ENCODE results near the gene PALLD. TPM values are rescaled to one million over a fixed set of nuclear protein-coding genes. Genes with fewer than 3 reads are reported as not detected.

PALLD gene
- total and polyA plus RNA-seq, 2 of the 8 experiments (the other 6 are each of a cell fraction or from before 2014, with no cell fraction given): 10.5 to 25.0 TPM

- no peak overlapping the region for H3K18ac ChIP-seq (ENCODE audit: extremely low read depth, low read length)
- H3K79me2 ChIP-seq (ENCODE audit: control insufficient read depth in 1 of 2, insufficient read depth in 2 of 2, low read length in 2 of 2): no peaks in the 10 kb centered on the region
- H4K20me1 ChIP-seq (replicated peaks in 1 of 2; ENCODE audit: control insufficient read depth in 1 of 2, insufficient read depth in 2 of 2, low read length in 2 of 2): no peaks in the 10 kb centered on the region
- no peak overlapping the region for H2BK5ac ChIP-seq (ENCODE audit: low read depth, low read length)
- H4K91ac ChIP-seq (replicated peaks; ENCODE audit: insufficient read length, low read length): no peak overlapping the region
- H3K23me2 ChIP-seq (ENCODE audit: low read depth, low read length): no peaks in the 10 kb centered on the region
- no peak overlapping the region for H2BK15ac ChIP-seq (ENCODE audit: low read length)
- FAIRE-seq (peak; percentile 81), DNase-seq (ENCODE audit: low read depth in 1 of 2, low spot score in 2 of 2) (peak; percentile 53 to 78)
- no peak overlapping the region for H3K4me2 ChIP-seq (ENCODE audit: insufficient read depth in 1 of 2, low read depth in 2 of 2, low read length in 2 of 2)
- no peak overlapping the region for H2AK5ac ChIP-seq (ENCODE audit: low read depth, low read length)
- H3K4me1 ChIP-seq (replicated peaks in 1 of 4; ENCODE audit: control insufficient read depth in 3 of 4, insufficient read depth in 4 of 4, low read length in 3 of 4): peaks cover 0 to 3% (median 0%) of the 10 kb centered on the region in 4 experiments; a peak in 2 of 7 replicates
- WGBS, 2 experiments (ENCODE audit: extremely low coverage in 1 of 2, insufficient coverage in 1 of 2, insufficient read length in 1 of 2, insufficient replicate concordance in 2 of 2, low coverage in 1 of 2, low lambda C conversion rate in 2 of 2, missing lambda C conversion rate in 1 of 2): 32% methylated on average over 9 of the region's 9 CpGs; no CpG with 5 or more reads in 1 of the 2 experiments
- H4K8ac ChIP-seq (ENCODE audit: extremely low read depth, insufficient read depth, low read length): no peak overlapping the region
- H3K14ac ChIP-seq (ENCODE audit: insufficient read length): no peak overlapping the region
- H2BK120ac ChIP-seq (replicated peaks; ENCODE audit: low read depth, low read length): no peak overlapping the region
- CTCF ChIA-PET (ENCODE audit: partially characterized antibody): interaction anchor here (0.6 to 3.0 kb wide), 57 partner anchors 9 to 798 kb away, joined by 3 to 21 read pairs (median 4); no protein-coding TSS in a partner anchor
- no peak overlapping the region for H3K4ac ChIP-seq (replicated peaks; ENCODE audit: insufficient read length, low read depth, low read length)
- H3K9me3 ChIP-seq (ENCODE audit: insufficient read depth in 2 of 2, low read depth in 1 of 2, low read length in 1 of 2): no peaks in the 10 kb centered on the region
- no peak overlapping the region for H3K9ac ChIP-seq (replicated peaks in 1 of 4; ENCODE audit: extremely low read depth in 1 of 4, low read depth in 3 of 4, low read length in 3 of 4)
- POLR2A ChIA-PET (ENCODE audit: partially characterized antibody): interaction anchor here (1.0 kb wide), 2 partner anchors 106 to 336 kb away, joined by 3 to 4 read pairs; no protein-coding TSS in a partner anchor
- H2AFZ ChIP-seq (ENCODE audit: low read length): no peak overlapping the region
- H3K4me3 ChIP-seq (ENCODE audit: extremely low read depth in 1 of 4, insufficient read depth in 2 of 4, low read depth in 3 of 4, low read length in 4 of 4): no peak overlapping the region
- H2BK12ac ChIP-seq (ENCODE audit: low read depth, low read length): no peak overlapping the region
- no peaks in the 10 kb centered on the region for H3K36me3 ChIP-seq (ENCODE audit: control insufficient read depth in 2 of 4, insufficient read depth in 4 of 4, low read length in 3 of 4)
- H3K79me1 ChIP-seq (ENCODE audit: low read depth, low read length): no peaks in the 10 kb centered on the region
- no peaks in the 10 kb centered on the region for H3K27me3 ChIP-seq (replicated peaks in 1 of 4; ENCODE audit: control insufficient read depth in 3 of 4, extremely low read depth in 1 of 4, insufficient read depth in 3 of 4, low read length in 3 of 4)
- H4K5ac ChIP-seq (ENCODE audit: insufficient read length, low read depth, low read length): no peak overlapping the region
- H3K27ac ChIP-seq (ENCODE audit: low read depth, low read length): no peak overlapping the region
- no peak overlapping the region for H2BK20ac ChIP-seq (ENCODE audit: low read length)
- no peak overlapping the region for H3K23ac ChIP-seq (ENCODE audit: insufficient read length)
- no peak overlapping the region for H3K56ac ChIP-seq (replicated peaks; ENCODE audit: insufficient read length, low read depth, low read length)
- TF ChIP-seq SP4 (IDR thresholded peaks at IDR 0.05; ENCODE audit: low read length) (no peak), USF2 (IDR thresholded peaks at IDR 0.05; ENCODE audit: low read length) (no peak), TEAD4 (IDR thresholded peaks at IDR 0.05; ENCODE audit: low read depth, low read length) (no peak), CTCF (IDR thresholded peaks at IDR 0.05; ENCODE audit: control extremely low read depth in 1 of 3, insufficient read depth in 1 of 3, low read depth in 1 of 3, low read length in 3 of 3) (peak; percentile 72 to 83 (median 81)), RNF2 (IDR thresholded peaks at IDR 0.05; ENCODE audit: borderline replicate concordance, low read depth, low read length, missing control alignments, poor library complexity, severe bottlenecking) (no peak), KDM4A (IDR thresholded peaks at IDR 0.05; ENCODE audit: low read depth, low read length, severe bottlenecking) (no peak), TAF1 (IDR thresholded peaks at IDR 0.05; ENCODE audit: low read depth, low read length) (no peak)
Measured at GRCh38 chr4:168585168-168586091, 88.6 kb downstream of the PALLD start.

Measured in H1 (cell line).